ENCODE measurements around the gene CDS2. TPM values are rescaled to one million over a fixed set of nuclear protein-coding genes. Genes with fewer than 3 reads are reported as not detected.

Gene CDS2
- total RNA-seq, 3 donors from 2014 or later (not counting 1 experiment from before 2014, with no cell fraction given) = 45.6 to 54.7 (median 53.8) TPM

GRCh38 chr20:5146099-5146668 is 19.4 kb downstream of the CDS2 start:
- Histone ChIP-seq H3K36me3 (ENCODE audit: control insufficient read depth, insufficient read depth, low read length) (peaks cover 3% of the 10 kb centered on the region), H3K27ac (ENCODE audit: low read length) (no peak overlapping the region), H3K9me3 (ENCODE audit: control insufficient read depth, insufficient read depth, low read length) (no peaks in the 10 kb centered on the region), H3K27me3 (ENCODE audit: control insufficient read depth, insufficient read depth, low read length) (no peaks in the 10 kb centered on the region), H3K4me3 (ENCODE audit: low read length) (no peak overlapping the region), H3K4me1 (ENCODE audit: control insufficient read depth, insufficient read depth, low read length) (peaks cover 6% of the 10 kb centered on the region)
- TF ChIP-seq CTCF (IDR thresholded peaks at IDR 0.05) = no peak
- no peaks in the 10 kb centered on the region for H3K9me3 Mint-ChIP-seq
- DNase-seq = no peak
- WGBS (ENCODE audit: insufficient coverage) = 65% methylated on average over 5 of the region's 6 CpGs
- no peak for ATAC-seq
- H3K4me3 Mint-ChIP-seq = no peak overlapping the region
- H3K4me1 Mint-ChIP-seq = peaks cover 63 to 67% of the 10 kb centered on the region in 2 donors
- intact Hi-C loops (cut with micrococcal nuclease) = no loop called here
- no peaks in the 10 kb centered on the region for H3K27me3 Mint-ChIP-seq (ENCODE audit: low read depth in 2 of 2)
- no peaks in the 10 kb centered on the region for H3K36me3 Mint-ChIP-seq
- H3K27ac Mint-ChIP-seq = peak overlapping the region in 1 of 2 donors; percentile 25

- peaks cover 57 to 61% of the 10 kb centered on the region in 2 donors for H3K4me1 Mint-ChIP-seq
- H3K4me3 Mint-ChIP-seq = no peak overlapping the region
- ATAC-seq (no peak), DNase-seq (no peak)
- Histone ChIP-seq H3K27me3 (ENCODE audit: control insufficient read depth, insufficient read depth, low read length) (no peaks in the 10 kb centered on the region), H3K36me3 (ENCODE audit: control insufficient read depth, insufficient read depth, low read length) (peaks cover 3% of the 10 kb centered on the region), H3K27ac (ENCODE audit: low read length) (no peak overlapping the region), H3K4me1 (ENCODE audit: control insufficient read depth, insufficient read depth, low read length) (peaks cover 6% of the 10 kb centered on the region), H3K4me3 (ENCODE audit: low read length) (no peak overlapping the region), H3K9me3 (ENCODE audit: control insufficient read depth, insufficient read depth, low read length) (no peaks in the 10 kb centered on the region)
- WGBS (ENCODE audit: insufficient coverage) = 64% methylated on average over 2 of the region's 2 CpGs
- H3K36me3 Mint-ChIP-seq = no peaks in the 10 kb centered on the region
- no peaks in the 10 kb centered on the region for H3K9me3 Mint-ChIP-seq
- intact Hi-C loops (cut with micrococcal nuclease) = no loop called here
- peak overlapping the region in 1 of 2 donors; percentile 16 for H3K27ac Mint-ChIP-seq
- no peak for TF ChIP-seq CTCF (IDR thresholded peaks at IDR 0.05)
- H3K27me3 Mint-ChIP-seq (ENCODE audit: low read depth in 2 of 2) = no peaks in the 10 kb centered on the region
Observed at GRCh38 chr20:5146871-5147592, 20.2 kb downstream of the CDS2 start.

GRCh38 chr20:5148581-5148980 is 21.8 kb downstream of the CDS2 start:
- Mint-ChIP-seq H3K27me3 (ENCODE audit: low read depth in 2 of 2) (no peaks in the 10 kb centered on the region), H3K9me3 (no peaks in the 10 kb centered on the region), H3K36me3 (no peaks in the 10 kb centered on the region), H3K4me1 (peaks cover 72 to 75% of the 10 kb centered on the region in 2 donors), H3K4me3 (no peak overlapping the region), H3K27ac (peak overlapping the region in 1 of 2 donors; percentile 45)
- no peak for ATAC-seq
- Histone ChIP-seq H3K4me1 (ENCODE audit: control insufficient read depth, insufficient read depth, low read length) (peaks cover 6% of the 10 kb centered on the region), H3K9me3 (ENCODE audit: control insufficient read depth, insufficient read depth, low read length) (no peaks in the 10 kb centered on the region), H3K36me3 (ENCODE audit: control insufficient read depth, insufficient read depth, low read length) (peaks cover 3% of the 10 kb centered on the region), H3K4me3 (ENCODE audit: low read length) (no peak overlapping the region), H3K27ac (ENCODE audit: low read length) (no peak overlapping the region), H3K27me3 (ENCODE audit: control insufficient read depth, insufficient read depth, low read length) (no peaks in the 10 kb centered on the region)
- DNase-seq = no peak
- 91% methylated on average over 6 of the region's 6 CpGs for WGBS (ENCODE audit: insufficient coverage)
- no peak for TF ChIP-seq CTCF (IDR thresholded peaks at IDR 0.05)
- intact Hi-C loops (cut with micrococcal nuclease) = no loop called here
